Ramos (cell line): ENCODE measurements around the gene COL4A2.

Experiments
- in situ Hi-C: fragments of 300-500 bp; cut with MboI; formaldehyde crosslinking; loops from one replicate; pipeline ENCODE4 v1.14.3; 2022; ENCODE audit warnings: low sequenced_read_pairs; ENCODE audit not compliant: unreplicated experiment

Gene COL4A2

DNA sequence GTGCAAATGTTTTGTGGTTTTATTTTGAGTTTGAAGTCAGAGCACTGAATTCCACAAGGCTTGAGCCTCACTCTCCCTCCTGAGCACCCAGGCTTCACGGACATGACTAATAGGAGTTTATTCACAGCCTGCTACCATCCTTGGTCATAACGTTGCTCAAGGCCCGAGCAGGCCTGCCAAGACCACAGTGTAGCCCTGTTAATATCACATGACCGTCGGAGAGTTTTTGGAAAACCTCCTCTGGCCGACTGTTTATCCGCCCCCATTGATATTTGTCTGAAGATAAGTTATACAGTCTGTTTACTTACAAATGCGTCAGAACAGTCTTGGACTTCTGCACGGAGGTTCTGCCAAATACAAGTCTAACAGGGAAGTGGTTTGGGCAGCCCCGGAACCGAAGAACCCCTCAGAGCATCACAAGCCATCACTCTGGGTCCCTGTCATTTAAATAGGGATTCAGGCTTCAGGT lies 89.9 kb downstream of the COL4A2 start:
- in situ Hi-C loops = no loop called here

DNA sequence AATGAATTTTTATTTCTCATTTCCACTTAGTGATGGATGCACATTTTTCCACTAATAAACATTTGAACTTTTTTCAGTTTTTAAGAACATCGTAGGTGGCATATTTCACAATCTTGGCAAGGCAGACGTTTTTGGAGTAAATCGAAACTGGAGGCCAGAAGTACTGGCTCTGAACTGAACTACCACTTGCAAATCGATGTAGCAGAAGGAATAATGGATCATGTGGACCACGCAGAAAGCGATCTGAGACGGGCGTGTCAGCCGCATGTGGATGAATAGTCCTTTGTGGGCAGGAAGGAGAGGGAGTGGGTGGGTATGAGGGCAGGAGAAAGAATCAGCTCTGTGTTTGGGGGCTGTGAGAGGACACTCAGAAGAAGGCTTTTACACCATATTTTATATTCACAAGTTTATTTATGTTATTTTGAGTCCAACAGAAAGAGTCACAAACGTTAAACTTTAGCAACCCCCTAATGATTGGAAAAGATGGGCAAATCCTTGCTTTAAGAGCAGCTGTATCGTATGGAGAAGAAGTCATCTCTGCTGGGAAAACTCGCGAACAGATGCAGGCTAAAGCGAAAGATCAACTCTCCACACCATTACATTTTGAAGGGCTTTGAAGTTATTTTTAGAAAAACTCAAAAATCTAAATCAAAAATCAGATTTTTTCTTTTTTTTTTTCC lies 90.5 kb downstream of the COL4A2 start:
- in situ Hi-C loops = no loop called here

DNA sequence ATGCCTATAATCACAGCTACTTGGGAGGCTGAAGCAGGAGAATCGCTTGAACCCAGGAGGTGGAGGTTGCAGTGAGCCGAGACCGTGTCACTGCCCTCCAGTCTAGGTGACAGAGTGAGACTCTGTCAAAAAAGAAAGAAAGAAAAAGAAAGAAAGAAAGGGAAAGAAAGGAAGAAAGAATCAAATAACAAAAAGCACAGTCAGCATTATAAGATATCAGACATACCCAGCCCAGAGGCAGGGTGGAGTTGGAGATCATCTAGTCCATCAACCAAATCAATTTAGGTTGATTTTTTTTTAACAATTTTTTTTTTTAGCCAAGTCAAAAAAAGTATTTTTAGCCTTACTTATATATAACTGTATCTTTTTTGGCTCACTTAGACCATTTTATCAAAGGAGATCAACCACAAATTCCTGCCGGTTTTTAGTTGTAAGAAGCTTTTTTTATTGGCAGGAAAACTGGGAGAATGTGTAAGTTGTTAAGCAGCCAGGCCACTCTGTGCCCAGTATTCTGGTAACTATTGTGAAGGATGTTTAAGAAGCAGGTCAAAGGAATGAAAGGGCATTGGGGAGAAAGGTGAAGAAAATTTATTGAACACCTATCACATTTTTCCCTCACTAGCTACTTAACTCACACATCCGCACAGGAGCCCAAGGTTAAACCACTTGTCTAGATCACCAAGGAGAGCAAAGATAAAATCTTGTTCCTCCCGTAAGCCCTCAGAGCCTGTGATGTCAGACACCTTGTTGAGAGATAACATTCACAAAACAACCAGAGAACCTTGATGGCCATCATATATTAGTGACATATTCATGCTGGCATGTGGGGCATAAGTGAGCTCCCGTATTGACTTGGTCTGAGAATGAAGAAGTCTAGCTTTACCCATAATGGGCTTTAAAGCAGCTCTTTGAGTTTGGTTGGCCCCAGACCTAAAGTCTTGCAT lies 91.8 kb downstream of the COL4A2 start:
- in situ Hi-C loops = no loop called here

DNA sequence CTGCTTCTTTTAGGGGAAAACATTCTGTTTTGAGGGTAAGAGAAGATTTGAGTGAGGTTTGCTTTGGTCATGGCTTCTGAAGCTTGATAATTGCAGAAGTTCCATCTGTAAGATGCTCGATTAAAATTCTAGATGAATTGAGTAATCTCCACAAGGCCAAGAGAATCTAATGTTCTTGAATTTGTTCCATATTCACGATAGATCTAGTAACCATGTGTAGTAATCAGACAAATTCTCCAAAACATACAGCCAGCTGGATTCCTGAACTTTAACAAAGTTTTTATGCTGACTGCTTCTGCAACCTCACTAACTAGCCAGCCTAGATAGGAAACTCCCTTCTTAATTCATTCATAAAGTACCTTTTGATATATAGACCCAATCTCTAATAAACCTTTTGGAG lies 92.7 kb downstream of the COL4A2 start:
- in situ Hi-C loops = no loop called here

DNA sequence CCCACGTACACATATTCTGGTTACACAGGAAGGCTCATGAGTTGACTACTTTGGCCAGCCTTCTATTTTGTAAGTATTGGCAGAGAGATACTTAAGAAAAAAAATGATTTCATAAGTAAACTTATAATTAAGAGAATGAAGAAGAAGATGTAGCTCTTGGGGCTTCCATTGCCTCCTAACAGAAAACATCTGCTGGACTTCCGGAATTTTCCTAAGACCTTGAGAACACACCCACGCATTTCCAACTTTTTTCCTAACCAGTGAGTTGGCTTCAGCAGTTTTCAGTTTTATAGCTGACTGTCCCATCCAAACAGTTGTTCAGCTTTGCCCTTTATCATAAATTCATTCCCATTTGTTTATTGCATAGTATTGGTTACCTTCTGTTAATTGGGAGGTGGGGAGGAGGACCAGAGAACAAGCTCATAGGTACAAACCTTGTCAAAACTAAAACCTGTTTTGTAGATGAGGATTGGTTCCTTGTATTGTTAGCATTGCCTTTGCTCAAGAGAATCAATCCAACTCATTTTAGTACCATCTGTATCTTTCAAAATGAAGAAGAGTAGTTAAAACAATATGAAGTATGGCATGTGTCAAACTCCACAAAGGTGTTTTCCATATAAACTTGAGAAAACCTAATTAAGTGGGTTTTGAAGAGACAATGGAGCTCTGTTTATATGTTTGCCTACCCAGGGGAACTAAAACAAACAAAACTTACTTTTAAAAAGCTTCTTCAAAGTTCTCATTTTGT lies 93.9 kb downstream of the COL4A2 start:
- in situ Hi-C loops = no loop called here

DNA sequence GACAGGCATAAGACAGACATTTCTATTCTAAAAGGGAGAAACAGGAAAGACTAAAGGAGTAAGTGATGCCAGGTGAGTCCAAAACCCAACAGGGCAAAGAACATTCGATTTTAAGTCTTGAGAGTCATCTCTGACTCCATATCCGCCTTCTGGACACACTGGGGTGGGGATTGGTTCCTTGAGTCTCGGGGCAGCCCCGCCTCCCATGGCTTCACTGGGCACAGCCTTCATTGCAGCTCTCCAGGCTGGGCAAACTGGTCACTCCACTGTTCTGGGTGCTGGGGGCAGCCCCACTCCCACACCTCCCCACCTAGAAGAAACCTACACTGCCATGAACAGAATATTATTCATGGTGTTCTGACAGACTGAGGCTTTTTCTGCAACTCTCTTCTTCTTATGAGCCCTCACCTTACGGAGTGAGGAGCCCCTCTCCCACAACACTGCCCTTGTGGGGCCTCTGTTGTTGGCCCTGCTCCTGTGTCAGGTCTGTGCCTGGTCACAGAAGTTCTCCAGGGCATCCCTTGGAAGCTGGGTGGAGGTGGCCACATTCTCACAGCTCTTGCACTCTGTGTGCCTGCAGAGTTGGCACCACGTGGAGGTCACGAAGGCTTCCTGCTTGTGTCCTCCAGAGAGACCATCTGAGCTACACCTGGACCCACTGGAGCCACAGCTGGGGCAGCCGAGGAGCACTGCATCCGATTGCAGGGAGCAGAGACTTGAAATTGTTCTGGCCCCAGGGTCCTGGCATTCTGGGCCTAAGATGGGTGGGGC lies 95.4 kb downstream of the COL4A2 start:
- in situ Hi-C loops = no loop called here

DNA sequence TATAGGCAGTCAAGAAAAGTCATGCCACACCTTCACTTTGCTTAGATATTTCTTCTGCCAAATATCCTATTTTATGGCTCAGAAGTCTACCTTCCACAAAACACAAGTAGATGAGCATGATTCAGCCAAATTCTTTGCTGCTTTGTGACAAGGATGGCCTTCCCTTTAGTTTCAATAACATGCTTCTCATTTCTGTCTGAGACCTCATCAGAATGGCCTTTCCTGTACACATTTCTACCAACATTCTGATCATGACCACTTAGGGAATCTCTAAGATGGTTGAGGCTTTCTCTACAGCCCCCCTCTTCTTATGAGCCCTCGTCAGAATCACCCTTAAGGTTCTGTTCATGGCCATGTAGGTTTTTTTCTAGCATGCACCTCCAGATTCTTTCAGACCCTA lies 96.2 kb downstream of the COL4A2 start:
- in situ Hi-C loops = no loop called here

DNA sequence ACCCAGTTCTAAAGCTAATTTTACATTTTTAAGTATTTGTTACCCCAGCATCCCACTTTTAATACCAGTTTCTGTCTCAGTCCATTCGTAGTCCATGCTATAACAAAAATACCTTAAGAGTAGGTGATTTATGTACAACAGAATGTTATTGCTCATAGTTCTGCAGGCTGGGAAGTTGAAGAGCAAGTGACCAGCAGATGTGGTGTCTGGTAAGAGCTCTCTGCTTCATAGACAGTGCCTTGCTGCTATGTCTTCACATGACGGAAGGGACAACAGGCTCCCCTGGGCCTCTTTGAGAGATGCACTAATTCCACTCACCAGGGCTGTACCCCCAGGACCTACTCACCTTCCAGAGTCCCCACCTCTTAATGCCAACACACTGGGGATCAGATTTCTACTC lies 96.6 kb downstream of the COL4A2 start:
- in situ Hi-C loops = no loop called here

DNA sequence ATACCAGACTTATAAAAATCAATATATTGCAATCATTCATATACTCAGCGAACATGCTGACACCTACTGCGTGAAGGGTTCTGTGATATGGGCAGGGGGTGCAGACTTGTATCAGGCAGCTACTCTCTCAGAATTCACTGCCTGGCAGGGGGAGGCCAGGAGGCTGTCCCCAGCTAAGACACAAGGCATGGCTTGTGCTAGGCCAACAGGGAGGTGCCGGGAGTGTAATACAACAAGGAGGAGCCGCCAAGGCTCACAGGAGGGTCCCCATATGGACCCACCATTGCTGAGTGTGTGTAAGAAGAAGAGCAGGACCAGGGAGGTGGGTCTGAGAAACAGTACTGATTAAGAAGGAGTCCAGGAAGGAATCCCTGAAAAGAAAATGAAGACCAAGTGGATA lies 97.2 kb downstream of the COL4A2 start:
- in situ Hi-C loops = no loop called here

DNA sequence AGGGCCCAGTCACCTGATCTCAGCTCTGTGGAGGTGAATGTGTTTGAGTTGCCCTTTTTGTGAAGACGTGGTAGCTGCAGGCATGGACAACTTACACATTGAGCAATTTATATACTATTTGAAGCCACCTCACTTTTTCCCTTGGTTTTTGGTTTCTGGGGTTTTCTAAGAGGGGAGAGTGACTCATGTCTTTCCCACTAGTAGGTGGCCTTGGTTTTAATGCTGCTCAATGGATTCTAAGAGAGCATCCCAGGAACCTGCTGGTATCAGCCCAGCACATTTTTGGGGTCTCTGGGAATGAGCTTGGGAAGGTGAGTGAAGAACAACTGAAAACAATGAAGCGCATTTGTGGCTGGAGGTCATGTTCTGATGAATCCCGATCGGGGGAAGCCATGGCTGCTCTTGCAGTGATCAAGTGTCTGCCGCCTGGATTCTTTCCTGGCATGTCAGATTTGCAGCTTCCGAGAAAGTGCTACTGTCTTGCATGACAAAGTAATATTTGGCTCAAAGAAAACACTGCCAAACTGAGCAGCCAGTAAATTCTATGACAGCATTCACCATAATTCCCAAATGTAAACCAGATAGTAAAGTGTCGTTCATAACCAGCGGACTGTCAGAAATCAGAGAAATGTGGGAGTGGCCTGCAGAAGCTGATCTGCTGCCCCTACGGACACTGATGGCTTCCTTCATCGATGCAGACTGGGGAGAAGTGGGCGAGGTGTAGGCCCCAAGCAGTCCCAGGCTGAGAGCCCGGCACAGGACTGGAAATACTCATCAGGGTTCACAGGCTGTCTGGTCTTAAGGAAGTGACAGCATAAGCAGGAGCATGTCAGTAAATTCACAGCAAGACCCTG lies 98.7 kb downstream of the COL4A2 start:
- in situ Hi-C loops = no loop called here

DNA sequence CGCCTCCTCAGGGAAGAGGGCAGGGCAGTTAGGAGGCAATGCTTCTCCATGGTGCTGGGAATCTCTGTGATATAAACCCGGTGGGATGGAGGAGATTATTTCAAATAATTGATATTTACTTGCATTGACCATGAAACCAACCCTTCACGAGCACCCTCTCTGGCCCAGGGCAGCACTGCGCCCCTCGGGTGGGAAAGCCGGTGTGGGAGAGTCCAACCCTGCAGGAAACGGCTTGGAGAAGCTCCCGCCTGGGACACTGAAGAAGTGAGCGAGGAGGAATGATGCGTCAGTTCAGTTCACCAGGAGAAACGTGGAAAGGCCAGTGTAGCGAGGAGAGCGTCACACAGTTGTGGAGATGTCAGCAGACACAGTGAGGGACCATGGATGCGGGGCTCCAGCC lies 99.9 kb downstream of the COL4A2 start:
- in situ Hi-C loops = no loop called here

DNA sequence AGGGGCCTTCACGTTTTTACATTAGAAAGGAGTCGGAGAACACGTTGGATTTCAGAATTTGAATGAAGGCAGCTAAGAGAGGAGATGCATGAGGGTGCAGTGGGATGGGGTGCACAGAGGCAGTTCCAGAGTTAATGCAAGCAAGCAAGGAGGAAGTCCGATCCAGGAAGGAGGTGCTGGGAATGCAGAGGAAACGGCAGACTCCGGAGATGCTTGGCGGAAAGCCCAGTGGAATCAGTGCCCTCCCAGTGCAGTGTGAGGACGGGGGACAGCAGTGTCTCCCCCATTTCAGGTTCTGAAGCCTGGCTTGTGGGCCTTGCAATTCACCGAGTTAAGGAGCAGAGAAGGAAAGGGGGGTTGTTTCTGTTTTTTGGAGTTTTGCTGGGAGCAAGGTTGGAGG lies 100.4 kb downstream of the COL4A2 start:
- in situ Hi-C loops = no loop called here

DNA sequence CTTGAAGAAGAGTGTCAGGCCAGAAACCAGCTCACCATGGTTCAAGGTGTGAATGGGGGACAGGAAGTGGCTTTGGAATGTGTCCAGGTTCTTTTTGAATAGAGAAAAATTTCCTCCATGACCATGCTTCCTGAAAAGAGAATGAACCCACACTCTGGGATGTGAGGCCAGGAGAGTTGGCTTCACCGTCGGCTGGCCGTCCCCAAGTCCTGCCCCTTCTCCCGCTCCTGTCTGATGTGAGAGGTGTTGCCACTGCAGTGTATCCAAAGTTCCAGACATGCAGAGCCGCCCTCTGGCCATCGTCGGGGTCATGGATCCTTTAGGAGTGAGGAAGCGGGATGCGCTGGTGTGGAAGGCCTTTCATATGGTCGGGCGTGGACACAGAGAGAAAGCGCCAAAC lies 101.2 kb downstream of the COL4A2 start:
- in situ Hi-C loops = no loop called here

DNA sequence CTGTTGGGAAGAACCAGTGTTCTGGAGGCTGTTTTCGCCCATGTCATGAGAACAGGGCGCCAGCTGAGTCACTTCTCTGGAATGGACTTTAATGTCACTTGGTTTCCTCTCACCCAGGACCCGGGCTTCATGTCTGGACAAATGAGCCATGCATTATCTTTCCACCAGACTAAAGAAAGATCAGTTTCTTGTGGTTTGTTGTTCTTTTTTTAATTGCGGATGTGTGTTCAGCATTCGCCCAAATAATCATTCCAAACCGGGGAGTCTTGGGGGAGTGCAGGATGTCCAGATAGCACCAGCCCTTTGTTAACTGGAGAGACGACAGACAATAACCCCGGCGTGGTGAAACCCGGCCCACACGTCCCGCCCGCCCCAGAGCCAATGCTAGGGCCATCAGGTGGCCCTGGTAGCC lies 102.5 kb downstream of the COL4A2 start:
- in situ Hi-C loops = no loop called here

DNA sequence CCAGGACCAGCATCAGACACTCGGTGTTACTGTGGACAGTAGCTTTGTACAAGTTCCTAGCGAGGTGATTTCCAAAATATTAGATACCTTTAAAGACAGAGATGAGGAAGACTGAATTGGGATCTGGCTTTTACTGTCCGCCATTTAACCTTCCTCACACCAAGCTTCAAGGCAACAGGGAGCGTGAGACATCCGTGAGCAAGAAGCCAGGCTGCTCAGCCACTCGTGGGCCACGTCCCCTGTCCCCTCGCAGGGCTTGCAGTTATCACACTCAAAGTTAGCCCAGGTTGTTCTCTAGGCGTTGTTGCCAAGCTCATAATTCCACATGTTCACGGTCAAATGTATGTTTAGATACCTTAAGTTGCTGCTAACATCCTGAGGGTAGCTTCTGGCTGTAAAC lies 102.9 kb downstream of the COL4A2 start:
- in situ Hi-C loops = loop anchor here (10.0 kb wide), 1 partner anchor 185 kb away; no protein-coding TSS in a partner anchor

DNA sequence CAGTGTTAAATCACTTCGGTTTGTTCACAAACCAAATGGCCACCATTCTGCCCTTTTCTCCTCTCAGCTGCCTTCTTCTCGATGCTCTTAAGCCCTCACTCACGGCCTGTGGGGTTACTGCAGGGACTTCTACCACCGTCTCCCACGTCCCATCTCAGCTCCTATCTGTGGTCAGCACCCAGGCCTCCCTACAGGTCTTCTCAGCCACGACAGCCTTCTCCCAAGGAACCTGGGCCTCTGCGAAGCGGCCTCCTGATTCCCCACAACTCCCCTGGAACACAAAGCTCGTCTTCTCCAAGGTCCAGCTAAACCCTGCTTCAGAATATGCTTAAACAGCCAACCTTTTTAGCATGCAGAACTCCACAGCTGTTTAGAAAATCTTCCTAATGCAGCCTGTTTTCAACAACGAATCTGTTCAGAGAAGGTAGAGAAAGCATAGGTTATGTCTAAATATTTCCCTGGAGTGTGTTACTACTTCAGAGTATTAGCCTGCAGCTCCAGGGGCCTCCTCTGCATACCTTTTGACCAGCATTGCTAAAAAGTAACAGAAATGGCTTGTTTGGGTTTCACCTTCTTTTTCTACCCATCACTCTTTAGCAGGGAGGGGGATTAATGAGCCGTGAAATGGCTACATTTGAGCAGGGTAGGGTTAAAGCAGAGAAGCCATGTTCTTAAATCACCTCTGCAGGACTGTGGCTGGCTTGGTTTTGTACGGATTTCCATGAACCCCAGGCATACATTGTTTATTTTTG lies 104.0 kb downstream of the COL4A2 start:
- in situ Hi-C loops = loop anchor here (10.0 kb wide), 1 partner anchor 186 kb away; no protein-coding TSS in a partner anchor

DNA sequence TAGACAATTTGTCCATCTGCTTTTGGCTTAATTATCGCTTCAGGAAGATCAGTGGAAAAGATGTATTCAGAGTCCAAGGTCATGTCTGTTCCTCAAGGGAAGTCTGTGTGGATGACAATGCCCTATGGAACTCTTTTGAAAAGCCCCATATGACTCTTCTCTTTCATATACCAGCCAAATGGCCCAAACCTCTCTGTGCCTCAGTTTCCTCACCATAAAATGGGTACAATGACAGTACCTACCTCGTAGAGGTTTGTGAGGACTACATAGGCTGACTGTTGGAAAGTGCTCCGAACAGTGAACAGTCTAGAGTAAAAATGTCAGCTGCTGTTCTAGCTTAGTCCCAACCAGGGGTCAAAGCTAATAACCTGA lies 104.6 kb downstream of the COL4A2 start:
- in situ Hi-C loops = loop anchor here (10.0 kb wide), 1 partner anchor 187 kb away; no protein-coding TSS in a partner anchor
